Astrocyte (in vitro differentiated cells and primary cell): ENCODE data around the gene SYT14.
"Not testable (repeated sequence)": the region's sequence is repeated elsewhere in the genome, so short reads cannot be mapped to it uniquely, and the experiment has no call there.

Source experiments
- CTCF ChIP-seq: IDR thresholded peaks from 2 replicates; pipeline ENCODE4 v1.5.1; 2011; ENCODE audit warnings: low read depth, mild to moderate bottlenecking, inconsistent platforms, low read length, moderate library complexity; ENCODE audit not compliant: insufficient read depth
- EZH2 ChIP-seq: IDR thresholded peaks from 2 replicates; pipeline ENCODE4 v1.6.1; 2012; ENCODE audit warnings: mild to moderate bottlenecking, low read length, inconsistent platforms; ENCODE audit not compliant: insufficient read depth

DNA sequence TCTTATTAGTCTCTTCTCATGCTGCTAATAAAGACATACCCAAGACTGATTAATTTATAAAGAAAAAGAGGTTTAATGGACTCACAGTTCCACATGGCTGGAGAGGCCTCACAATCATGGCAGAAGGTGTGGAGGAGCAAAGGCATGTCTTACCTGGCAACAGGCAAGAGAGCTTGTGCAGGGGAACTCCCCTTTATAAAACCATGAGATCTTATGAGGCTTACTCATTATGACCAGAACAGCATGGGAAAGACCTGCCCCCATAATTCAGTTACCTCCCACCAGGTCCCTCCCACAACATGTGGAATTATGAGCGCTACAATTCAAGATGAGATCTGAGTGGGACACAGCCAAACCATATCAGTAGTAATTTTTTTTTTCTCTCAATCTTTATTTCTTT, 33.2 kb upstream of the SYT14 start:
- not testable (repeated sequence) for TF ChIP-seq CTCF, EZH2
